ENCODE results near the gene CCDC13. TPM values are rescaled to one million over a fixed set of nuclear protein-coding genes. Genes with fewer than 3 reads are reported as not detected.

The CCDC13 gene
- total and polyA plus RNA-seq, 7 donors = 0.30 to 1.2 (median 0.64) TPM

- intact Hi-C loops (cut with DNase I) = no loop called here
- no peak for TF ChIP-seq CTCF (IDR thresholded peaks at IDR 0.05)
- Histone ChIP-seq H3K4me1 (peaks cover 4% of the 10 kb centered on the region), H3K27ac (no peak overlapping the region), H3K36me3 (ENCODE audit: insufficient read depth in 1 of 2, low read depth in 1 of 2) (no peaks in the 10 kb centered on the region), H3K4me3 (no peak overlapping the region), H3K27me3 (ENCODE audit: insufficient read depth in 3 of 3, low read length in 2 of 3) (no peaks in the 10 kb centered on the region), H3K9me3 (no peaks in the 10 kb centered on the region)
- no peak for DNase-seq
- no peak for ATAC-seq
- 44 to 53% (median 47%) methylated on average over 9 of the region's 9 CpGs for WGBS, 3 donors
These were observed 21.4 kb downstream of the CCDC13 start for GRCh38 chr3:42751609-42752008.

GRCh38 chr3:42750834-42751233 is 22.2 kb downstream of the CCDC13 start:
- DNase-seq = no peak
- intact Hi-C loops (cut with DNase I) = no loop called here

GRCh38 chr3:42749753-42750231 is 23.3 kb downstream of the CCDC13 start:
- Histone ChIP-seq H3K27me3 (ENCODE audit: insufficient read depth in 3 of 3, low read length in 2 of 3) (no peaks in the 10 kb centered on the region), H3K36me3 (ENCODE audit: insufficient read depth in 1 of 2, low read depth in 1 of 2) (no peaks in the 10 kb centered on the region), H3K4me3 (no peak overlapping the region), H3K9me3 (no peaks in the 10 kb centered on the region), H3K27ac (no peak overlapping the region), H3K4me1 (peaks cover 15% of the 10 kb centered on the region)
- intact Hi-C loops (cut with DNase I) = loop anchor here (5.0 to 10.0 kb wide), 2 partner anchors 95 to 167 kb away; partner anchors contain the start of genes SEC22C (in 1 of the 2) and ZBTB47 (in 1 of the 2)
- peak; percentile 40 for TF ChIP-seq CTCF (IDR thresholded peaks at IDR 0.05)
- WGBS, 3 donors = 53 to 65% (median 57%) methylated on average over 10 of the region's 10 CpGs
- ATAC-seq = peak; percentile 53 to 76 (median 67)
- DNase-seq = no peak

More at GRCh38 chr3:42750834-42751233, 22.2 kb downstream of the CCDC13 start:
- Histone ChIP-seq H3K4me1 (peaks cover 11% of the 10 kb centered on the region), H3K27me3 (ENCODE audit: insufficient read depth in 3 of 3, low read length in 2 of 3) (no peaks in the 10 kb centered on the region), H3K27ac (no peak overlapping the region), H3K9me3 (no peaks in the 10 kb centered on the region), H3K4me3 (no peak overlapping the region), H3K36me3 (ENCODE audit: insufficient read depth in 1 of 2, low read depth in 1 of 2) (no peaks in the 10 kb centered on the region)
- ATAC-seq = no peak
- 95 to 97% (median 96%) methylated on average over 7 of the region's 7 CpGs for WGBS, 3 donors
- no peak for TF ChIP-seq CTCF (IDR thresholded peaks at IDR 0.05)

- Histone ChIP-seq H3K4me1 (peaks cover 16% of the 10 kb centered on the region), H3K9me3 (no peaks in the 10 kb centered on the region), H3K36me3 (ENCODE audit: insufficient read depth in 1 of 2, low read depth in 1 of 2) (no peaks in the 10 kb centered on the region), H3K27ac (no peak overlapping the region), H3K4me3 (no peak overlapping the region), H3K27me3 (ENCODE audit: insufficient read depth in 3 of 3, low read length in 2 of 3) (no peaks in the 10 kb centered on the region)
- 87 to 93% (median 89%) methylated on average over 10 of the region's 10 CpGs for WGBS, 3 donors
- intact Hi-C loops (cut with DNase I) = loop anchor here (5.0 to 10.0 kb wide), 2 partner anchors 94 to 167 kb away; partner anchors contain the start of genes SEC22C (in 1 of the 2) and ZBTB47 (in 1 of the 2)
- TF ChIP-seq CTCF (IDR thresholded peaks at IDR 0.05) = no peak
- DNase-seq (no peak), ATAC-seq (no peak)
These were observed 23.9 kb downstream of the CCDC13 start for GRCh38 chr3:42749025-42749752.

All from psoas muscle (tissue), 8 donors.